Measurements from ENCODE around the gene KIAA0232.

Gene KIAA0232

GRCh38 chr4:6815029-6815836, 32.7 kb downstream of the KIAA0232 start:
- DNase-seq (ENCODE audit: extremely low spot score) = no peak
- no peak for TF ChIP-seq LEF1 (IDR thresholded peaks at IDR 0.05; ENCODE audit: borderline replicate concordance)
- POLR2A ChIA-PET = no interaction called here
- CTCF ChIA-PET = no interaction called here

DNA sequence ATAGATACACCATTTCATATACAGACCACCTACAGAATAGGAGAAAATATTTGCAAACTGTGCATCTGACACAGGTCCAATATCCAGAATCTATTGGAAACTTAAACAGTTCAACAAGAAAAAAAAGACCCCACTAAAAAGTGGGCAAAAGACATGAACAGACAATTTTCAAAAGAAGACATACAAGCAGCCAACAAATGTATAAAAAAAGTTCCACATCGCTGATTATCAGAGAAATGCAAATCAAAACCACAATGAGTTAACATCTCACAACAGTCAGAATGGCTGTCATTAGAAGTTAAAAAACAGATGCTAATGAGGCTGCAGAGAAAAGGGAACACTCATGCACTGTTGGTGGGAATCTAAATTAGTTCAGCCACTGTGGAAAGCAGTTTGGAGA, 36.8 kb downstream of the KIAA0232 start:
- TF ChIP-seq TARDBP (IDR thresholded peaks at IDR 0.05) (no peak), HDGF (IDR thresholded peaks at IDR 0.05; ENCODE audit: borderline replicate concordance) (no peak), SUZ12 (IDR thresholded peaks at IDR 0.05) (no peak), L3MBTL2 (conservative IDR thresholded peaks at IDR 0.05) (no peak), CTBP1 (IDR thresholded peaks at IDR 0.05; ENCODE audit: borderline replicate concordance) (no peak), SP1 (IDR thresholded peaks at IDR 0.05) (no peak), PKNOX1 (IDR thresholded peaks at IDR 0.05) (no peak), FOXA1 (IDR thresholded peaks at IDR 0.05) (no peak), FOXK2 (IDR thresholded peaks at IDR 0.05) (no peak), FOXM1 (IDR thresholded peaks at IDR 0.05; ENCODE audit: borderline replicate concordance) (no peak), ELF4 (IDR thresholded peaks at IDR 0.05) (no peak), NFRKB (IDR thresholded peaks at IDR 0.05) (no peak), LEF1 (IDR thresholded peaks at IDR 0.05; ENCODE audit: borderline replicate concordance) (no peak)
- POLR2A ChIA-PET = no interaction called here
- no peak for DNase-seq (ENCODE audit: extremely low spot score)
- CTCF ChIA-PET = no interaction called here

DNA sequence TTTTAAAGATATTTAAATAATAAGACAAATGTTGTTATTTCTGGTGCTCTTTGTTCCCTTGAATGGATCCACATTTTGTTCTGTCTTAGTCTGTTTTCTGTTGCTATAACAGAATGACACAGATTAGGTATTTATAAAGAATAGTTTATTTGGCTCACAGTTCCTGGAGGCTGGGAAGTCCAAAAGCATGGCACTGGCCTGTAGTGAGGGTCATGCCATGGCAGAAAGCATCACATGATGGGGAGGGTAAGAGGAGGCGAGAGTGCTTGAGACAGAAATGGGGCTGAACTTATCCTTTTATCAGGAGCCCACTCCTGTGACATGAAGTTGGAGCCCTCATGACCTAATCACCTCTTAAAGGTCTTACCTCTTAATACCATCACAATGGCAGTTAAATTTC, 38.2 kb downstream of the KIAA0232 start:
- DNase-seq (ENCODE audit: extremely low spot score) = no peak
- no peak for TF ChIP-seq ELF4 (IDR thresholded peaks at IDR 0.05)
- TF ChIP-seq SP1 (IDR thresholded peaks at IDR 0.05) = no peak
- no peak for TF ChIP-seq FOXK2 (IDR thresholded peaks at IDR 0.05)
- no peak for TF ChIP-seq NFRKB (IDR thresholded peaks at IDR 0.05)
- TF ChIP-seq L3MBTL2 (conservative IDR thresholded peaks at IDR 0.05) = no peak
- TF ChIP-seq BHLHE40 (IDR thresholded peaks at IDR 0.05; ENCODE audit: borderline replicate concordance) = no peak
- TF ChIP-seq ZNF384 (IDR thresholded peaks at IDR 0.05) = no peak
- TF ChIP-seq CTBP1 (IDR thresholded peaks at IDR 0.05; ENCODE audit: borderline replicate concordance) = no peak
- TF ChIP-seq PKNOX1 (IDR thresholded peaks at IDR 0.05) = no peak
- no peak for TF ChIP-seq HDGF (IDR thresholded peaks at IDR 0.05; ENCODE audit: borderline replicate concordance)
- TF ChIP-seq SUZ12 (IDR thresholded peaks at IDR 0.05) = no peak
- TF ChIP-seq FOXM1 (IDR thresholded peaks at IDR 0.05; ENCODE audit: borderline replicate concordance) = no peak
- no peak for TF ChIP-seq FOXA1 (IDR thresholded peaks at IDR 0.05)
- no peak for TF ChIP-seq ARNT (IDR thresholded peaks at IDR 0.05)
- no peak for TF ChIP-seq TARDBP (IDR thresholded peaks at IDR 0.05)
- no peak for TF ChIP-seq LEF1 (IDR thresholded peaks at IDR 0.05; ENCODE audit: borderline replicate concordance)
- ChIA-PET CTCF (no interaction called here), POLR2A (no interaction called here)

- POLR2A ChIA-PET = no interaction called here
- no peak for DNase-seq (ENCODE audit: extremely low spot score)
- TF ChIP-seq ARNT (IDR thresholded peaks at IDR 0.05) (no peak), FOXA1 (IDR thresholded peaks at IDR 0.05) (no peak), ZNF384 (IDR thresholded peaks at IDR 0.05) (no peak), SUZ12 (IDR thresholded peaks at IDR 0.05) (no peak), PKNOX1 (IDR thresholded peaks at IDR 0.05) (no peak), LEF1 (IDR thresholded peaks at IDR 0.05; ENCODE audit: borderline replicate concordance) (no peak), TARDBP (IDR thresholded peaks at IDR 0.05) (no peak), SP1 (IDR thresholded peaks at IDR 0.05) (no peak)
- CTCF ChIA-PET = no interaction called here
These were observed 41.5 kb downstream of the KIAA0232 start for GRCh38 chr4:6824071-6824470.

DNA sequence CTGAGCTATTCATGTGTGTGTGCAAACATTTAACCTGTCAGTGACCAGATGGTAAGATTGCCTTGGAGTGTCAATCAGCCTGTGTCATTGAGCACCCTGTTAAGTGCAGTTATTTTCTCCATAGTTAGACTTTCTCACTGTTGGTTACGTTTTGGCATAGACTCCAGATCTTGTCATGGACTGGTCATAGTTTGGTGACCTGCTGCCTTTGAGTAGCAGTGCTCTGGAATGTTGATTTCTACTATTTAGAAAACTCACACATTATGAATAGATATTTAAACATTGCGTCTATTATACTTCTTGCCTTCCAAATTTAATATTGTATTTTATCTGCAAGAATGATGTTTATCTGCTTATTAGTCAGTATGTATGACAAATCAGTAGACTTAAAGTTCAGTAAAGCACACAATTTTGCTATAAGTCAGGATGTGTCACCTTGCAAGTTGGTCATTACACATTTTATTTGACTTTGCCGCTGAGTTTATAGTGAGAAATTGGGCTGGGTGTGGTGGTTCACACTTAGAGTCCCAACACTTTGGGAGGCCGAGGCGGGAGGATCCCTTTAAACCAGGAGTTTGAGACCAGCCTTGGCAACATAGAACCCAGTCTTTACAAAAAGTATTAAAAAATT, 42.4 kb downstream of the KIAA0232 start:
- POLR2A ChIA-PET = no interaction called here
- CTCF ChIA-PET = no interaction called here
- DNase-seq (ENCODE audit: extremely low spot score) = no peak
- TF ChIP-seq ARNT (IDR thresholded peaks at IDR 0.05) = no peak
- TF ChIP-seq L3MBTL2 (conservative IDR thresholded peaks at IDR 0.05) = no peak
- no peak for TF ChIP-seq NFRKB (IDR thresholded peaks at IDR 0.05)
- no peak for TF ChIP-seq ZNF384 (IDR thresholded peaks at IDR 0.05)
- no peak for TF ChIP-seq FOXM1 (IDR thresholded peaks at IDR 0.05; ENCODE audit: borderline replicate concordance)
- TF ChIP-seq CTBP1 (IDR thresholded peaks at IDR 0.05; ENCODE audit: borderline replicate concordance) = no peak
- TF ChIP-seq ELF4 (IDR thresholded peaks at IDR 0.05) = no peak
- no peak for TF ChIP-seq BHLHE40 (IDR thresholded peaks at IDR 0.05; ENCODE audit: borderline replicate concordance)
- no peak for TF ChIP-seq FOXA1 (IDR thresholded peaks at IDR 0.05)
- no peak for TF ChIP-seq SUZ12 (IDR thresholded peaks at IDR 0.05)
- TF ChIP-seq LEF1 (IDR thresholded peaks at IDR 0.05; ENCODE audit: borderline replicate concordance) = no peak

DNA sequence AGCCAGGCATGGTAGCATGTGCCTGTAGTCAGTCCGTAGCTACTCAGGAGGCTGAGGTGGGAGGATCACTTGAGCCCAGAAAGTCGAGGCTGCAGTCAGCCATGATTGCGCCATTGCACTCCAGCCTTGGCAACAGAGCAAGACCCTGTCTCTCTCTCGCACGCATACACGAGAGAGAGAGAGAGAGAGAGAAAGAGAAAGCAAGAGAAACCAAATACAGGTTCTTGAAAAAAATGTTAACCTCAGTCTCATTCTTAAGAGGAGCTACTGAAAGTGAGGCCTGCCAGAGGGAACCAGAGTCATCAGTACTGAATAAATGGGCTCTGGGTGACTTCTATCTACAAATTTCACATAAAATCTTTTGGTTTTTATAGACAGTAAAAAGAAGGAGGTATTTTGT, 42.9 kb downstream of the KIAA0232 start:
- CTCF ChIA-PET = no interaction called here
- TF ChIP-seq ZNF384 (IDR thresholded peaks at IDR 0.05) = no peak
- no peak for TF ChIP-seq L3MBTL2 (conservative IDR thresholded peaks at IDR 0.05)
- no peak for TF ChIP-seq CTBP1 (IDR thresholded peaks at IDR 0.05; ENCODE audit: borderline replicate concordance)
- POLR2A ChIA-PET = no interaction called here
- DNase-seq (ENCODE audit: extremely low spot score) = no peak

Data from HEK293T (cell line).